Hepatocyte (in vitro differentiated cells): Measurements from ENCODE around the gene ZNF444. TPM values are rescaled to one million over a fixed set of nuclear protein-coding genes. Genes with fewer than 3 reads are reported as not detected.

ENCODE experiments used
- DNase-seq: peaks from one replicate; pipeline ENCODE4 v3.0.0-alpha.2; 2016; ENCODE audit warnings: low spot score
- H2AFZ ChIP-seq: fragments of 200-600 bp; sonication (generic); 2 replicates; pipeline ENCODE4 v1.6.0; 2016; ENCODE audit warnings: antibody characterized with exemption, mild to moderate bottlenecking
- H3K27ac ChIP-seq: fragments of 200-600 bp; sonication (generic); 2 replicates; pipeline ENCODE4 v1.5.1; 2016; ENCODE audit warnings: mild to moderate bottlenecking
- H3K27me3 ChIP-seq: fragments of 200-600 bp; sonication (generic); 2 replicates; pipeline ENCODE4 v1.6.1; 2016
- H3K36me3 ChIP-seq: fragments of 200-600 bp; sonication (generic); replicated peaks from 2 replicates; pipeline ENCODE4 v1.5.1; 2016; ENCODE audit warnings: low read depth; ENCODE audit not compliant: insufficient read depth
- H3K4me1 ChIP-seq: fragments of 200-600 bp; sonication (generic); 2 replicates; pipeline ENCODE4 v1.5.1; 2016; ENCODE audit warnings: mild to moderate bottlenecking, moderate library complexity; ENCODE audit not compliant: insufficient read depth
- H3K4me2 ChIP-seq: fragments of 200-600 bp; sonication (generic); 2 replicates; pipeline ENCODE4 v1.6.0; 2016
- H3K4me3 ChIP-seq: fragments of 200-600 bp; sonication (generic); 2 replicates; pipeline ENCODE4 v1.5.1; 2016; ENCODE audit warnings: mild to moderate bottlenecking
- H3K79me2 ChIP-seq: fragments of 200-600 bp; sonication (generic); 2 replicates; pipeline ENCODE4 v1.6.0; 2017; ENCODE audit warnings: mild to moderate bottlenecking
- H3K9me2 ChIP-seq: fragments of 200-600 bp; sonication (generic); replicated peaks from 2 replicates; pipeline ENCODE4 v1.6.0; 2017; ENCODE audit warnings: mild to moderate bottlenecking; ENCODE audit not compliant: insufficient read depth
- H3K9me3 ChIP-seq: fragments of 200-600 bp; sonication (generic); 2 replicates; pipeline ENCODE4 v1.5.1; 2016; ENCODE audit warnings: low read depth, mild to moderate bottlenecking
- H4K20me1 ChIP-seq: fragments of 200-600 bp; sonication (generic); 2 replicates; pipeline ENCODE4 v1.6.0; 2016; ENCODE audit warnings: mild to moderate bottlenecking; ENCODE audit not compliant: insufficient read depth, poor library complexity, severe bottlenecking
- CTCF ChIP-seq: fragments of 200-600 bp; sonication (generic); IDR thresholded peaks from 2 replicates; pipeline ENCODE4 v1.5.1; 2016; ENCODE audit warnings: antibody characterized with exemption, mild to moderate bottlenecking; ENCODE audit not compliant: poor library complexity
- EZH2 ChIP-seq: fragments of 200-600 bp; sonication (generic); IDR thresholded peaks from 2 replicates; pipeline ENCODE4 v1.6.1; 2016; ENCODE audit warnings: antibody characterized with exemption, mild to moderate bottlenecking, borderline replicate concordance
- EZH2phosphoT487 ChIP-seq: fragments of 200-600 bp; sonication (generic); IDR thresholded peaks from one replicate; pipeline ENCODE4 v1.6.1; 2018; ENCODE audit warnings: antibody characterized with exemption, mild to moderate bottlenecking, low read depth, moderate library complexity; ENCODE audit not compliant: unreplicated experiment, severe bottlenecking
- WGBS: methylation state at CpG from one replicate; pipeline ENCODE4 v1.1.6; 2016; ENCODE audit warnings: low lambda C conversion rate; ENCODE audit errors: missing lambda C conversion rate; 5-methylcytosine and 5-hydroxymethylcytosine counted together
- polyA plus RNA-seq: library from polyadenylated mRNA; unstranded; fragments of >200 nt; fragmentation: Nextera tagmentation; extraction: Ambion mirVana; gene quantifications from 2 replicates; pipeline ENCODE4 v1.2.1, GENCODE V29; 2016
- total RNA-seq: library from RNA; depleted of rRNA; stranded (reverse); fragments of >200 nt; gene quantifications from 2 replicates; pipeline ENCODE4 v1.2.3, GENCODE V29; 2014

ZNF444 gene
- total and polyA plus RNA-seq, 2 experiments from 2014 or later: 46.6 to 60.2 TPM

DNA sequence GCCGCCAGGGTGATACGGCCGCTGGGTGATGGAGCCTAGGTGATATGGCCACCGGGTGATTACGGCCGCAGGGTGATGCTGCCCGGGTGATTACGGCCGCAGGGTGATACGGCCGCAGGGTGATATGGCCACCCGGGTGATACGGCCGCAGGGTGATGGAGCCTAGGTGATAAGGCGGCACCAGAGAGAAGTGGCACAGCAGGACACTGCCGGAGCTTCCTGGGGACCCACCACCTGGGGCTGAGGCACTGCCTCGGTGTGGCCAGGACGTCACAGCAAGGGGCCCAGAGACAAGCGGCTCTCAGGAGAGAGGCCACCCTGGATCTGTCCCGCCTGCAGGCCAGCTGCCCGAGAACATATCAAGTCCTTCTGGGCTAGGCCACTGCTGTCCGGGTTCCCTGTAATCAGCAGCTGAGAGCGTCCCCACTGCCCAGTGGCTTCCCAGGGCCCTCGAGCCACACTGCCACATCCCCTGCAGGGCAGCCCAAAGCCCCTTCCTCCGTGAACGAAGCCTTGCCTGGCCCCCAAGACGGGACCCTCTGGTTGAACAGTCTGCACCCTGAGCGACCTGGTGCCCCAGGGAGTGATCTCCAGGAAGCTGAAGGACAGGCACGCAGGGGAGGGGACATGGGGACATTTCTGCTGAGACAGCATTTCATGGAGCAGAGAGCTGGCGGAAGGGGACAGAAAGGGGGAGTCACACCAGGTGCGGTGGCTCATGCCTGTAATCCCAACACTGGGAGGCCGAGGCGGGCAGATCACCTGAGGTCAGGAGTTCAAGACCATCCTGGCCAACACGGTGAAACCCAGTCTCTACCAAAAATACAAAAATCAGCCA is 42.1 kb upstream of the ZNF444 start:
- Histone ChIP-seq H3K9me2 (no peaks in the 10 kb centered on the region), H3K4me3 (no peak overlapping the region), H4K20me1 (peaks cover 12% of the 10 kb centered on the region), H3K4me1 (no peaks in the 10 kb centered on the region), H3K4me2 (no peak overlapping the region), H2AFZ (no peak overlapping the region), H3K36me3 (no peaks in the 10 kb centered on the region), H3K27ac (no peak overlapping the region), H3K27me3 (no peaks in the 10 kb centered on the region), H3K79me2 (peaks cover 50% of the 10 kb centered on the region), H3K9me3 (no peaks in the 10 kb centered on the region)
- WGBS: 95% methylated on average over 23 of the region's 34 CpGs
- no peak for TF ChIP-seq EZH2phosphoT487
- no peak for DNase-seq

GRCh38 chr19:56099638-56100539 is 41.2 kb upstream of the ZNF444 start:
- 97% methylated on average over 26 of the region's 31 CpGs for WGBS
- TF ChIP-seq CTCF (no peak), EZH2 (no peak), EZH2phosphoT487 (no peak)
- Histone ChIP-seq H3K27ac (no peak overlapping the region), H4K20me1 (peaks cover 18% of the 10 kb centered on the region), H3K79me2 (peaks cover 49% of the 10 kb centered on the region), H3K9me2 (no peaks in the 10 kb centered on the region), H3K9me3 (no peaks in the 10 kb centered on the region), H2AFZ (no peak overlapping the region), H3K27me3 (no peaks in the 10 kb centered on the region), H3K4me2 (no peak overlapping the region), H3K4me3 (no peak overlapping the region), H3K4me1 (no peaks in the 10 kb centered on the region), H3K36me3 (no peaks in the 10 kb centered on the region)
- no peak for DNase-seq

DNA sequence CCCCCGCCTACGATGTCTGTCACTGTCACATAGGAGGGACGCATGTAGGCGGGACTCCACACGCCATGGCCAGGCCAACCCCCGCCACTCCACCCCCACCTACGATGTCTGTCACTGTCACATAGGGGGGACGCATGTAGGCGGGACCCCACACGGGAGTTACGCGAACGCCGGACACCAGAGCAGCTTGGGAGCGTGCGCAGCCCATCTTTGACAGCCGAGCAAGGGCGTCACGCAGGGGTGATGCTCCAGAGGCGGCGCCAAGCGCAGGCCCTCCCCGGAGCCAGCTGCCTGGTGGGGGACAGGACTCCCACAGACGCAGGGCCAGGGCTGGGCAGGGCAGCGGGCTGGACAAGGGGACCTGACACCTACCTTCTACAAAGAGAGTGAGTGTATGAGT is 40.0 kb upstream of the ZNF444 start:
- H3K4me2 ChIP-seq: no peak overlapping the region
- H3K79me2 ChIP-seq: peaks cover 56% of the 10 kb centered on the region
- 89% methylated on average over 24 of the region's 25 CpGs for WGBS
- no peak overlapping the region for H2AFZ ChIP-seq
- peaks cover 4% of the 10 kb centered on the region for H3K4me1 ChIP-seq
- H3K9me3 ChIP-seq: no peaks in the 10 kb centered on the region
- no peaks in the 10 kb centered on the region for H3K27me3 ChIP-seq
- no peaks in the 10 kb centered on the region for H3K36me3 ChIP-seq
- no peak overlapping the region for H3K27ac ChIP-seq
- peaks cover 25% of the 10 kb centered on the region for H4K20me1 ChIP-seq
- H3K9me2 ChIP-seq: no peaks in the 10 kb centered on the region
- no peak overlapping the region for H3K4me3 ChIP-seq
- TF ChIP-seq EZH2phosphoT487 (no peak), EZH2 (no peak), CTCF (no peak)
- no peak for DNase-seq
